ENCODE data around the gene PDE4D. TPM values are rescaled to one million over a fixed set of nuclear protein-coding genes. Genes with fewer than 3 reads are reported as not detected.

Gene PDE4D
- total and polyA plus RNA-seq, 8 donors, result 1.5 to 7.1 (median 3.1) TPM

DNA sequence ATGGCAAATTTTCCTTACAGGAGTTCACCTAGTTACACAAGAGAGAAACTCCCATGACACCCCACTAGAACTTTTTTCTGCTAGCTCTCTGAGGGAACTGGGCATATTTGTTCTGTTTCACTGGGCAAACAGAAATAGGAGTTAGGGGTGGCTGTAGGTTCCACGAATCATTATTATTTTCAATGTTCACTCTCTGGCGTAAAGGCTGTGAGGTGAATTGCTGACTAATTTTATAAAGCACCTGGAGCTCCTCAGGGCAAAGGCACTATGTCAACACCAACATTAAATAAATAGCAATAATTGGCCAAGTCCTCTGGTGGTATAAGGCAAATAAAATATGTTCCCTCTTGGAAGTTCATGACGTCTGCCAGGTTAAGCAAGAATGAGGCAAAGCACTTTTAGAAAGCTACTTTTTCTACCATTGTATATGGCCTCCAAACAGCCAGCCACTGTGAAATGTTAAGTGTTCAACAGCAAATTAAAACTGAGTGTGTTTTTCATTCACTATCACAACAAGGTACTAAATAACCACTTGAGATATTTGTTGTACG is 344.6 kb downstream of the PDE4D start:
- ATAC-seq (peak; percentile 92 to 96 (median 94)), FAIRE-seq (no peak), DNase-seq (peak in 2 of 6 donors; percentile 13 to 56)
- intact Hi-C loops (cut with DNase I), result no loop called here
- H3K27ac ChIP-seq, result peak overlapping the region in 3 of 4 donors; percentile 2 to 53 (median 24)
- TF ChIP-seq, protein P1, sequence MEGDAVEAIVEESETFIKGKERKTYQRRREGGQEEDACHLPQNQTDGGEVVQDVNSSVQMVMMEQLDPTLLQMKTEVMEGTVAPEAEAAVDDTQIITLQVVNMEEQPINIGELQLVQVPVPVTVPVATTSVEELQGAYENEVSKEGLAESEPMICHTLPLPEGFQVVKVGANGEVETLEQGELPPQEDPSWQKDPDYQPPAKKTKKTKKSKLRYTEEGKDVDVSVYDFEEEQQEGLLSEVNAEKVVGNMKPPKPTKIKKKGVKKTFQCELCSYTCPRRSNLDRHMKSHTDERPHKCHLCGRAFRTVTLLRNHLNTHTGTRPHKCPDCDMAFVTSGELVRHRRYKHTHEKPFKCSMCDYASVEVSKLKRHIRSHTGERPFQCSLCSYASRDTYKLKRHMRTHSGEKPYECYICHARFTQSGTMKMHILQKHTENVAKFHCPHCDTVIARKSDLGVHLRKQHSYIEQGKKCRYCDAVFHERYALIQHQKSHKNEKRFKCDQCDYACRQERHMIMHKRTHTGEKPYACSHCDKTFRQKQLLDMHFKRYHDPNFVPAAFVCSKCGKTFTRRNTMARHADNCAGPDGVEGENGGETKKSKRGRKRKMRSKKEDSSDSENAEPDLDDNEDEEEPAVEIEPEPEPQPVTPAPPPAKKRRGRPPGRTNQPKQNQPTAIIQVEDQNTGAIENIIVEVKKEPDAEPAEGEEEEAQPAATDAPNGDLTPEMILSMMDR (IDR thresholded peaks at IDR 0.05), result no peak
- WGBS, 2 donors, result 32 to 34% methylated on average over 4 of the region's 4 CpGs
- no peaks in the 10 kb centered on the region for H3K27me3 ChIP-seq
- peaks cover 0 to 26% (median 9%) of the 10 kb centered on the region in 3 donors for H3K4me1 ChIP-seq
- no peaks in the 10 kb centered on the region for H3K36me3 ChIP-seq
- no peaks in the 10 kb centered on the region for H3K9me3 ChIP-seq
- H3K4me3 ChIP-seq, result no peak overlapping the region

DNA sequence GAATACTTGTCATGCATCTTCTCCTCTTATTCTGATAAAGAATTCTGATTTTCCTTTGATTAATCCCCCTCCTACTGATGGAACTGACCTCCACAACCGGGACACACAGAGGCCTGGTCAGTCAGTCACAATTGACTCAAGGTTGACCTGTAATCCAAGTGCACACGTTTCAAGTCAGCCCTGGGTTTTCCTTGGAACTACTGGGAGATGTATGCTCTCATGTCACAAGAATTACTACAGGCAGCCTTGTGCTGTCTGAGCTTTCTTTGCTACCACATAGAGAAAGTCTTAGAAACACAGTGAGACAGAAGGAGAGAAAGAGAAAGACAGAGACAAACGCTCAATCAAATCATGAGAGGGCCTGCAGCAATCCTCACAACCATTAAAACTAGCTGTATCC is 345.8 kb downstream of the PDE4D start:
- no peaks in the 10 kb centered on the region for H3K36me3 ChIP-seq
- no peaks in the 10 kb centered on the region for H3K9me3 ChIP-seq
- H3K4me3 ChIP-seq, result no peak overlapping the region
- no peaks in the 10 kb centered on the region for H3K27me3 ChIP-seq
- FAIRE-seq (no peak), ATAC-seq (no peak), DNase-seq (no peak)
- H3K4me1 ChIP-seq, result peaks cover 3 to 36% (median 20%) of the 10 kb centered on the region in 3 donors
- intact Hi-C loops (cut with DNase I), result no loop called here
- 63 to 65% methylated on average over 3 of the region's 3 CpGs for WGBS, 2 donors
- TF ChIP-seq, protein P1 (IDR thresholded peaks at IDR 0.05), result no peak
- no peak overlapping the region for H3K27ac ChIP-seq

DNA sequence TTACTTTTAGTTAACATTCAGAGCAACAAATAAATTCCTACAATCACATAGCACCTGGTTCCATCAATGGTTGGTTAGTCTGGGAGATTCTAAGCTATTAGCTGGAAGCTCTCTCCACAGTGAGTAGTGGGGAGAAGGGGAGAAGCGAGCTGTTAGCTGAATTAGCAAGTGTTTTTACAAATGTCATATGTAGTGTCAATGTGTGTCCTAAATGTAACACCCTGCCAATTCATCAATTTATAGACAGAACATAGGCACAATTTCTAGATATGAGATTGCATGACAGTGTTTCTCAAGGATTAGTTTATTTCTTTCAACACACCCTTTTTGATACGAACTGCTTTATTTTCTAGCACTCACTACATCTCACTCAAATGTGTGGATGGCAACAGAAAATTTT is 349.0 kb downstream of the PDE4D start:
- WGBS, 2 donors, result 91 to 94% methylated on average over 2 of the region's 2 CpGs
- Histone ChIP-seq H3K4me3 (no peak overlapping the region), H3K9me3 (no peaks in the 10 kb centered on the region), H3K4me1 (peaks cover 3 to 28% (median 28%) of the 10 kb centered on the region in 3 donors), H3K27me3 (no peaks in the 10 kb centered on the region), H3K27ac (peak overlapping the region in 3 of 4 donors; percentile 8 to 69 (median 65)), H3K36me3 (no peaks in the 10 kb centered on the region)
- DNase-seq (no peak), FAIRE-seq (no peak), ATAC-seq (no peak)
- TF ChIP-seq, protein P1 (IDR thresholded peaks at IDR 0.05), result no peak
- intact Hi-C loops (cut with DNase I), result no loop called here

DNA sequence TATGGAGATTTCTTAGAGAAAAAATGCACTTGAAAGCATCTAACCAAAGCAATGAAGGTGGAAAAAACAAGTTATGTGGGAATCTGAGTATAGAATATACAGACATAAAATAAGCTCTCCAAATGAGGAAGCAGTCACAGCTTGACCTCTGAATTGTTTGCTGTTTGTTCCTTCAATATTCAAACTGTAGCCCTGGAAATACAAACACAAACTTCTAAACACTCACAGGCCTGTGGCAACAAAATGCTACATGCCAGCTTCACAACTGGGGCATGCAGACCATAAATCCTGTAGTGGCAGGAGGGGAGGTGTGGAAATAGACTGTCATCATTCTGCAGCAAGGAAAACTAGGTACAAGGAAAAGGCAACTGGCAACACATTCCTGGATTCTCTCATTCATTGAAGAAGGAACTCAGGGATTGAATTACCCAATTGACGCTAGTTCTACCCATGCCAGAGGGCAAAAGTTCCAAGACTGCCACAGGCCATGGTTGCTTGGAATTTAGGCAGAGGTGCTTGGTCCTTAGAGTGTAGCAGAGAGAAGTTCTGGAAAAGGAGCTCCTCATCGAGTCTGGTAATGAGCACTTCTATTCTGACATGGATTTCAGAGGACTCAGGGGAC is 349.6 kb downstream of the PDE4D start:
- intact Hi-C loops (cut with DNase I), result no loop called here
- no peaks in the 10 kb centered on the region for H3K36me3 ChIP-seq
- H3K4me1 ChIP-seq, result peaks cover 3 to 28% (median 23%) of the 10 kb centered on the region in 3 donors
- peak in 3 of 4 donors; percentile 19 to 49 (median 36) for ATAC-seq
- DNase-seq, result no peak
- TF ChIP-seq, protein P1 (IDR thresholded peaks at IDR 0.05), result no peak
- no peak for FAIRE-seq
- H3K9me3 ChIP-seq, result no peaks in the 10 kb centered on the region
- 65 to 71% methylated on average over 2 of the region's 2 CpGs for WGBS, 2 donors
- no peak overlapping the region for H3K4me3 ChIP-seq
- H3K27me3 ChIP-seq, result no peaks in the 10 kb centered on the region
- peak overlapping the region; percentile 8 to 69 (median 42) for H3K27ac ChIP-seq

Measured in pancreas (tissue), 10 donors.